B cell (primary cell): ENCODE measurements around the gene DPCD. TPM values are rescaled to one million over a fixed set of nuclear protein-coding genes. Genes with fewer than 3 reads are reported as not detected.

Experiments used
- ATAC-seq: fragments of 200-7000 bp; cut with Tn5 transposase; one replicate; pipeline ENCODE4 v1.10.0; 2021; ENCODE audit warnings: low read depth, mild to moderate bottlenecking, moderate number of reproducible peaks, moderate library complexity
- CTCF ChIA-PET: fragments of 350-600 bp; sonication (Branson Sonifier 250); formaldehyde crosslinking; loops from one replicate; lab custom pipeline; 2021; ENCODE audit warnings: antibody characterized with exemption, inconsistent platforms; lab: Charles Lee
- POLR2A ChIA-PET: fragments of 350-600 bp; sonication (Branson Sonifier 250); formaldehyde crosslinking; loops from one replicate; lab custom pipeline; 2021; ENCODE audit warnings: antibody characterized with exemption; lab: Charles Lee
- DNase-seq: peaks from one replicate; pipeline ENCODE4 v3.0.0; 2013
- H2AFZ ChIP-seq: 2 replicates; pipeline ENCODE4 v1.6.1; 2012; ENCODE audit warnings: mild to moderate bottlenecking, low read depth, low read length; ENCODE audit not compliant: insufficient read depth, poor library complexity, severe bottlenecking
- H3K27ac ChIP-seq, 2 donors: 1 replicate in 1 of 2; 2 replicates in 1 of 2; pipeline ENCODE4 v1.5.1; 2012 to 2013; ENCODE audit warnings: low read length in 2 of 2, mild to moderate bottlenecking in 2 of 2, moderate library complexity in 1 of 2
- H3K27me3 ChIP-seq, 4 experiments: fragments of 200-600 bp in 1 of 4; sonication (generic) in 1 of 4; replicated peaks in 1 of 4; 1 replicate in 2 of 4; 2 replicates in 2 of 4; pipeline versions ENCODE4 v1.6.1 to v1.7.0; 2013 to 2016; ENCODE audit warnings: low read length in 3 of 4, mild to moderate bottlenecking in 2 of 4, mixed read lengths in 1 of 4, moderate library complexity in 1 of 4; ENCODE audit not compliant: insufficient read depth in 4 of 4, control insufficient read depth in 3 of 4; ENCODE audit errors: control extremely low read depth in 1 of 4
- H3K36me3 ChIP-seq, 2 experiments: replicated peaks in 1 of 2; 1 replicate in 1 of 2; 2 replicates in 1 of 2; pipeline versions ENCODE4 v1.6.1 to v1.7.1; 2013; ENCODE audit warnings: low read length in 1 of 2; ENCODE audit not compliant: insufficient read depth in 2 of 2, control insufficient read depth in 1 of 2; ENCODE audit errors: control extremely low read depth in 1 of 2, extremely low read depth in 1 of 2
- H3K4me1 ChIP-seq, 2 donors: fragments of 200-600 bp in 1 of 2; sonication (generic) in 1 of 2; 1 replicate in 1 of 2; 2 replicates in 1 of 2; pipeline versions ENCODE4 v1.5.1 to v1.6.1; 2013 to 2017; ENCODE audit warnings: low read length in 2 of 2; ENCODE audit not compliant: control insufficient read depth in 2 of 2, insufficient read depth in 2 of 2
- H3K4me2 ChIP-seq: replicated peaks from 2 replicates; pipeline ENCODE3; 2012; ENCODE audit warnings: mild to moderate bottlenecking, low read depth, low read length; ENCODE audit not compliant: poor library complexity, severe bottlenecking
- H3K4me3 ChIP-seq, 5 experiments: fragments of 200-600 bp in 1 of 5; sonication (generic) in 1 of 5; 1 replicate in 3 of 5; 2 replicates in 2 of 5; pipeline versions ENCODE4 v1.5.1 to v1.7.0; 2011 to 2016; ENCODE audit warnings: low read length in 4 of 5, mild to moderate bottlenecking in 4 of 5, low read depth in 2 of 5, control low read depth in 1 of 5, moderate library complexity in 1 of 5; ENCODE audit not compliant: insufficient read depth in 1 of 5; ENCODE audit errors: control extremely low read depth in 1 of 5, extremely low read depth in 1 of 5
- H3K79me2 ChIP-seq: fragments of 200-600 bp; sonication (generic); one replicate; pipeline ENCODE4 v1.6.0; 2016; ENCODE audit warnings: low read length; ENCODE audit not compliant: control insufficient read depth, insufficient read depth
- H3K9ac ChIP-seq: fragments of 200-600 bp; sonication (generic); 2 replicates; pipeline ENCODE4 v1.6.1; 2017; ENCODE audit warnings: mild to moderate bottlenecking, low read length, moderate library complexity
- H3K9me3 ChIP-seq, 3 donors: one replicate each; pipeline versions ENCODE4 v1.6.1 to v1.7.1; 2013; ENCODE audit warnings: low read length in 2 of 3; ENCODE audit not compliant: control insufficient read depth in 2 of 3, insufficient read depth in 1 of 3; ENCODE audit errors: control extremely low read depth in 1 of 3
- H4K20me1 ChIP-seq: 2 replicates; pipeline ENCODE4 v1.6.0; 2012; ENCODE audit warnings: mild to moderate bottlenecking, low read length; ENCODE audit not compliant: insufficient read depth, control insufficient read depth, poor library complexity, severe bottlenecking
- H3K27ac Mint-ChIP-seq: one replicate; pipeline ENCODE4 v1.8.0; 2021; ENCODE audit warnings: mixed read lengths
- H3K27me3 Mint-ChIP-seq: one replicate; pipeline ENCODE4 v1.8.0; 2021; ENCODE audit warnings: mixed read lengths
- H3K4me1 Mint-ChIP-seq: one replicate; pipeline ENCODE4 v1.8.0; 2021; ENCODE audit warnings: mixed read lengths
- H3K4me3 Mint-ChIP-seq: one replicate; pipeline ENCODE4 v1.8.0; 2021; ENCODE audit warnings: mixed read lengths
- H3K9me3 Mint-ChIP-seq: one replicate; pipeline ENCODE4 v1.8.0; 2022; ENCODE audit warnings: mixed read lengths; ENCODE audit not compliant: insufficient read depth
- EZH2 ChIP-seq: IDR thresholded peaks from 2 replicates; pipeline ENCODE4 v1.6.1; 2012; ENCODE audit warnings: borderline replicate concordance, low read depth, mild to moderate bottlenecking, moderate library complexity, low read length; ENCODE audit not compliant: insufficient read depth, poor library complexity, severe bottlenecking
- WGBS: methylation state at CpG from one replicate; pipeline ENCODE4 v1.1.5; 2013; ENCODE audit warnings: missing lambda C conversion rate; ENCODE audit not compliant: insufficient coverage; 5-methylcytosine and 5-hydroxymethylcytosine counted together
- intact Hi-C: fragments of 100-400 bp; cut with micrococcal nuclease; formaldehyde crosslinking; loops from one replicate; pipeline ENCODE4 v1.10.0; 2022
- polyA plus RNA-seq: library from polyadenylated mRNA; depleted of rRNA; stranded (reverse); fragments of >200 nt; gene quantifications from 2 replicates; pipeline ENCODE4 v1.2.3, GENCODE V29; 2012
- total RNA-seq, 2 donors: library from RNA; stranded (reverse); fragments of 120-200 nt in 1 of 2; gene quantifications; 1 replicate in 1 of 2; 2 replicates in 1 of 2; pipeline versions ENCODE4 v1.2.3 to v1.2.4, GENCODE V29; 2013 to 2022
- TF ChIP-seq, protein P1 (sequence below): fragments of 200-600 bp; IDR thresholded peaks from one replicate; pipeline ENCODE4 v1.8.0; 2022; ENCODE audit warnings: antibody characterized with exemption, mild to moderate bottlenecking

DPCD gene
- total and polyA plus RNA-seq, 2 donors (not counting 1 experiment from before 2014, with no cell fraction given), result 0.88 to 2.2 TPM

DNA sequence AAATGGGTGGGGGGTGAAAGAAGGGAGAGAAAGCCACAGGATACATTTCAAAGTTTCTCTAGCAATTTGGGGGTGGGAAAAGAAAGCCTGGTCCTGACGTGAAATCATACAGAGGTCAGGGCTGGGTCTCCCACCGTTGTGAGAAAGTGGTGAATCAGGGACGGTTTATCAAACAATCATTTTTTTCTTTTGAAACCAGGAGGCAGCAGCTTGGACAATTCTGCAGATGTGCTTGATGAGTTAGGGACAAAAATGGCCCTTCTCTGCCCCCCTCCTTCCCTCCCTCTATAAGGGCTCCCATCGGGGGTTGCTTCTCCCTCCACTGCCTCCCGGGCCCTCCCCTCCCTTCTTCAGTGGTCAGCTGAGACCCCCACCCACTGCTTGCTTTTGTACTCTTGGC, 63.2 kb downstream of the DPCD start:
- H3K4me1 Mint-ChIP-seq, result no peaks in the 10 kb centered on the region
- H3K4me2 ChIP-seq, result no peak overlapping the region
- H3K9me3 ChIP-seq, result no peaks in the 10 kb centered on the region
- no peak overlapping the region for H3K27ac Mint-ChIP-seq
- no peak for ATAC-seq
- H3K4me3 ChIP-seq, result no peak overlapping the region
- H3K27me3 Mint-ChIP-seq, result no peaks in the 10 kb centered on the region
- WGBS, result 94% methylated on average over 2 of the region's 5 CpGs
- no peak for DNase-seq
- peaks cover 58% of the 10 kb centered on the region for H4K20me1 ChIP-seq
- H3K9ac ChIP-seq, result no peak overlapping the region
- intact Hi-C loops, result no loop called here
- H3K27ac ChIP-seq, result no peak overlapping the region
- H3K4me1 ChIP-seq, result no peaks in the 10 kb centered on the region
- H3K9me3 Mint-ChIP-seq, result no peaks in the 10 kb centered on the region
- no peak overlapping the region for H3K4me3 Mint-ChIP-seq
- H3K36me3 ChIP-seq, result peaks cover 0 to 76% of the 10 kb centered on the region in 2 experiments
- no peak overlapping the region for H2AFZ ChIP-seq
- no peaks in the 10 kb centered on the region for H3K27me3 ChIP-seq
- TF ChIP-seq EZH2, result no peak
- peaks cover 47% of the 10 kb centered on the region for H3K79me2 ChIP-seq
- ChIA-PET CTCF (no interaction called here), POLR2A (no interaction called here)

DNA sequence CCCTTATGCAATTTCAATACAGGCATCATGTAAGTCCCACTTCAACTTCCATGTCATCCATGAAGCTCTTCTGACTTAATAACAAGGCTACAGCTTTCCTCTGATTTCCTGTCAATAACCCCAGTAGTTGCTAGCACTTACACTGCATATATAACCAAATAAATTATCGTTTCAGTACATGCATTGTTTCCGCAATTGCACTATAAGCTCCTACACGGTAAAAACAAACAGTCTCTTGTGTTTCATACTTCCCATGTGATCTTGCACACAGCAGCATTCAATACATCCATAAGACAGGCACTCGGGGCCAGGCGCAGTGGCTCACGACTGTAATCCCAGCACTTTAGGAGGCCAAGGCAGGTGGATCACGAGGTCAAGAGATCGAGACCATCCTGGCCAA, 65.4 kb downstream of the DPCD start:
- no peak overlapping the region for H2AFZ ChIP-seq
- ATAC-seq, result no peak
- intact Hi-C loops, result no loop called here
- no peaks in the 10 kb centered on the region for H3K9me3 Mint-ChIP-seq
- 98% methylated on average over 8 of the region's 8 CpGs for WGBS
- H3K36me3 ChIP-seq, result peaks cover 0 to 72% of the 10 kb centered on the region in 2 experiments
- ChIA-PET POLR2A (no interaction called here), CTCF (no interaction called here)
- no peak overlapping the region for H3K9ac ChIP-seq
- H3K4me1 ChIP-seq, result no peaks in the 10 kb centered on the region
- no peaks in the 10 kb centered on the region for H3K4me1 Mint-ChIP-seq
- no peak overlapping the region for H3K27ac Mint-ChIP-seq
- no peaks in the 10 kb centered on the region for H3K27me3 Mint-ChIP-seq
- no peaks in the 10 kb centered on the region for H3K27me3 ChIP-seq
- TF ChIP-seq, protein P1, sequence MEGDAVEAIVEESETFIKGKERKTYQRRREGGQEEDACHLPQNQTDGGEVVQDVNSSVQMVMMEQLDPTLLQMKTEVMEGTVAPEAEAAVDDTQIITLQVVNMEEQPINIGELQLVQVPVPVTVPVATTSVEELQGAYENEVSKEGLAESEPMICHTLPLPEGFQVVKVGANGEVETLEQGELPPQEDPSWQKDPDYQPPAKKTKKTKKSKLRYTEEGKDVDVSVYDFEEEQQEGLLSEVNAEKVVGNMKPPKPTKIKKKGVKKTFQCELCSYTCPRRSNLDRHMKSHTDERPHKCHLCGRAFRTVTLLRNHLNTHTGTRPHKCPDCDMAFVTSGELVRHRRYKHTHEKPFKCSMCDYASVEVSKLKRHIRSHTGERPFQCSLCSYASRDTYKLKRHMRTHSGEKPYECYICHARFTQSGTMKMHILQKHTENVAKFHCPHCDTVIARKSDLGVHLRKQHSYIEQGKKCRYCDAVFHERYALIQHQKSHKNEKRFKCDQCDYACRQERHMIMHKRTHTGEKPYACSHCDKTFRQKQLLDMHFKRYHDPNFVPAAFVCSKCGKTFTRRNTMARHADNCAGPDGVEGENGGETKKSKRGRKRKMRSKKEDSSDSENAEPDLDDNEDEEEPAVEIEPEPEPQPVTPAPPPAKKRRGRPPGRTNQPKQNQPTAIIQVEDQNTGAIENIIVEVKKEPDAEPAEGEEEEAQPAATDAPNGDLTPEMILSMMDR, result no peak
- no peak for TF ChIP-seq EZH2
- H3K4me2 ChIP-seq, result no peak overlapping the region
- H3K4me3 ChIP-seq, result no peak overlapping the region
- peaks cover 31% of the 10 kb centered on the region for H3K79me2 ChIP-seq
- H3K9me3 ChIP-seq, result no peaks in the 10 kb centered on the region
- H3K4me3 Mint-ChIP-seq, result no peak overlapping the region
- H3K27ac ChIP-seq, result no peak overlapping the region
- no peak for DNase-seq
- H4K20me1 ChIP-seq, result peaks cover 65% of the 10 kb centered on the region
